ENCODE measurements around the gene NSF. TPM values are rescaled to one million over a fixed set of nuclear protein-coding genes. Genes with fewer than 3 reads are reported as not detected.

The NSF gene
- total RNA-seq, 1 donor from 2014 or later, result 43.0 TPM

DNA sequence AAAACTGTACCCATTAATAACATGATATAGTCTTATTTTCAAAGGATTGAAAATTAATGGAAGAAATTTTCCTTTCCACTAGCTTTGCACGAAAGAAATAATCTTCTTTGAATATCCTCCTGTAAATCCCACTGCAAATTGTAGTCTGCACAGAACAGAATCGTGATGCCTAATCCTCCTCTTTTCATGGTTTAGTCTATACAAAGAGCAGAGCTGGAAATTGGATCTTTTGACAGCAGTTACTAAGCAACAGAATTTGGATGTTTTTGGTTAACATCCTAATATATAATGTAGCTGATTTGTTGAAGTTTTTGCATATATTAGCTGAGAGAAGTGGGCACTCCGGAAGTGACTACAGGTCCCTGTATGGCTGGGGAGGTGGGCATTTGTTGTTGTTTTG is 129.4 kb downstream of the NSF start:
- H2AFZ ChIP-seq (replicated peaks), result no peak overlapping the region
- no peaks in the 10 kb centered on the region for H3F3A ChIP-seq (ENCODE audit: low read depth)
- Mint-ChIP-seq H3K36me3 (peaks cover 22% of the 10 kb centered on the region), H3K27me3 (ENCODE audit: insufficient read depth, low read depth) (peaks cover 6% of the 10 kb centered on the region), H3K4me1 (peaks cover 44% of the 10 kb centered on the region), H3K27ac (peak overlapping the region; percentile 72), H3K4me3 (no peak overlapping the region), H3K9me3 (no peaks in the 10 kb centered on the region)
- TF ChIP-seq EZH2phosphoT487 (IDR thresholded peaks at IDR 0.05) (no peak), EZH2 (IDR thresholded peaks at IDR 0.05) (no peak), CTCF (IDR thresholded peaks at IDR 0.05) (no peak)
- H4K20me1 ChIP-seq (ENCODE audit: low read depth), result no peaks in the 10 kb centered on the region
- H3K9me3 ChIP-seq (ENCODE audit: low read depth), result no peaks in the 10 kb centered on the region
- H3K79me2 ChIP-seq (ENCODE audit: low read depth), result no peaks in the 10 kb centered on the region
- no peak overlapping the region for H3K27ac ChIP-seq
- no peak overlapping the region for H3K4me3 ChIP-seq
- peaks cover 12% of the 10 kb centered on the region for H3K4me1 ChIP-seq
- H3K36me3 ChIP-seq, result no peaks in the 10 kb centered on the region
- DNase-seq (ENCODE audit: low spot score), result no peak
- H3K27me3 ChIP-seq, result no peaks in the 10 kb centered on the region
- H3K9ac ChIP-seq, result no peak overlapping the region
- no peak overlapping the region for H3K4me2 ChIP-seq

DNA sequence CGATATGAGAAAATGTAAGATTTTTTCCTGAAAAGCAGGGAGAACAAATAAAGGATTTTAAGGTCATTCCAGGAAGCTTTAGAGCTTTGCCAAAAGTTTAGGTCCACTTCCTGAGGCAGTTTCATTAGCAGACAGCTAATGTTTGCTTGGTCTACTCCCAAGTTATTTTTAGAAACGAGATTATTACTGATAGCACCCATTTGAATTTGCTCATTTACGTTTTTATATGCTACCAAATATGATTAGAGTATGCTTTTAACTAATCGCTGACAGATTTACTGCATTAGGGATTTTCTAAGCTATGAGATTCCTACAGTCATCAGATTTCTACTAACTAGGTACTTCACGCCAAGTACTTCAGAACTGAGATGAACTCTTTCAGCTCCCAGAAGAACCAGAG is 129.9 kb downstream of the NSF start:
- Mint-ChIP-seq H3K27ac (peak overlapping the region; percentile 72), H3K4me3 (no peak overlapping the region), H3K36me3 (peaks cover 21% of the 10 kb centered on the region), H3K4me1 (peaks cover 48% of the 10 kb centered on the region), H3K9me3 (no peaks in the 10 kb centered on the region), H3K27me3 (ENCODE audit: insufficient read depth, low read depth) (peaks cover 6% of the 10 kb centered on the region)
- Histone ChIP-seq H3K9me3 (ENCODE audit: low read depth) (no peaks in the 10 kb centered on the region), H4K20me1 (ENCODE audit: low read depth) (no peaks in the 10 kb centered on the region), H3K79me2 (ENCODE audit: low read depth) (no peaks in the 10 kb centered on the region), H3K4me2 (no peak overlapping the region), H3F3A (ENCODE audit: low read depth) (no peaks in the 10 kb centered on the region), H3K36me3 (no peaks in the 10 kb centered on the region), H2AFZ (replicated peaks) (no peak overlapping the region), H3K27ac (no peak overlapping the region), H3K9ac (no peak overlapping the region), H3K4me1 (peaks cover 12% of the 10 kb centered on the region), H3K4me3 (no peak overlapping the region), H3K27me3 (no peaks in the 10 kb centered on the region)
- no peak for TF ChIP-seq EZH2 (IDR thresholded peaks at IDR 0.05)
- TF ChIP-seq CTCF (IDR thresholded peaks at IDR 0.05), result no peak
- TF ChIP-seq EZH2phosphoT487 (IDR thresholded peaks at IDR 0.05), result no peak
- DNase-seq (ENCODE audit: low spot score), result no peak

DNA sequence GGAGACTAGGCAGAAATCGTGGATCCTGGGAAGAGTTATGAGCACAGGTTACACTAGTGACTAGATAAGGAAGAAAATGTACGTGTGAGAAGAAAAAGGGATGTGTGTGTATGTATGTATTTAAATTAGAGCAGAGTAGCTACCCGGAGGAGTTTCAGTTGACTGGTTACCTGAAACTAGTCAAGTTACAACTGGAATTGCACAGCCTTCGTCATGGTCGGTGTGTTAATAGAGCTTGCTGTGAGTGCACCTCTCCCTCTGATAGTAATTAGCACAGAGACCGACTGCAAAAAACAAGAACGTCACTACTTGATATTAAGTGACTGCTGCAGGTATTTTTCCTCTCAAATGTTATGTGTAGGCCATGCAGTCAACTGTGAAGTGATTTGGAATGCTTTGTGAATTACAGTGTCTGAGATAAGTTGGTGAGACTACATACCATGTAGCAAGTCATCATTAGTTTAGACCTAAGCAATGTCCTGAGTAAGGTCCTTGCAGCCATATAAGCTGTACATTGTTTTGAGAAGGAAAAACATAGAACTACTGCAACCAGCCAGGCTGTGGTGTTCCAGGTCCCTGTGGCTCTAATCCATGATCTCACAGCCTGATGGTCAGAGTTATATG is 132.3 kb downstream of the NSF start:
- Mint-ChIP-seq H3K4me3 (no peak overlapping the region), H3K4me1 (peaks cover 72% of the 10 kb centered on the region), H3K27ac (peak overlapping the region; percentile 29), H3K36me3 (peaks cover 15% of the 10 kb centered on the region), H3K27me3 (ENCODE audit: insufficient read depth, low read depth) (peaks cover 6% of the 10 kb centered on the region), H3K9me3 (no peaks in the 10 kb centered on the region)
- Histone ChIP-seq H3K4me2 (no peak overlapping the region), H2AFZ (replicated peaks) (no peak overlapping the region), H3K9me3 (ENCODE audit: low read depth) (no peaks in the 10 kb centered on the region), H3K27me3 (no peaks in the 10 kb centered on the region), H3K9ac (no peak overlapping the region), H3F3A (ENCODE audit: low read depth) (no peaks in the 10 kb centered on the region), H3K4me3 (no peak overlapping the region), H3K36me3 (no peaks in the 10 kb centered on the region), H3K4me1 (peaks cover 23% of the 10 kb centered on the region), H3K79me2 (ENCODE audit: low read depth) (no peaks in the 10 kb centered on the region), H4K20me1 (ENCODE audit: low read depth) (no peaks in the 10 kb centered on the region), H3K27ac (no peak overlapping the region)
- DNase-seq (ENCODE audit: low spot score), result no peak
- no peak for TF ChIP-seq EZH2 (IDR thresholded peaks at IDR 0.05)
- TF ChIP-seq EZH2phosphoT487 (IDR thresholded peaks at IDR 0.05), result no peak
- no peak for TF ChIP-seq CTCF (IDR thresholded peaks at IDR 0.05)

Data from neural progenitor cell (in vitro differentiated cells).